Naive thymus-derived CD4-positive, alpha-beta T cell (primary cell): ENCODE measurements around the gene C2orf42. TPM values are rescaled to one million over a fixed set of nuclear protein-coding genes. Genes with fewer than 3 reads are reported as not detected.
A peak's percentile ranks its signal among the peaks of the same experiment; 100 is the strongest.
"Not testable (repeated sequence)": the region's sequence is repeated elsewhere in the genome, so short reads cannot be mapped to it uniquely, and the experiment has no call there.

Source experiments
- ATAC-seq: fragments of 150-1000 bp; cut with Tn5 transposase; 2 replicates; pipeline ENCODE4 v1.10.0; 2021; ENCODE audit warnings: mild to moderate bottlenecking, moderate library complexity
- CTCF ChIA-PET: fragments of 350-600 bp; sonication (Branson Sonifier 250); formaldehyde crosslinking; loops from one replicate; lab custom pipeline; 2021; ENCODE audit warnings: antibody characterized with exemption; lab: Charles Lee
- POLR2A ChIA-PET: fragments of 350-600 bp; sonication (Branson Sonifier 250); formaldehyde crosslinking; loops from one replicate; lab custom pipeline; 2021; ENCODE audit warnings: antibody characterized with exemption, inconsistent platforms; lab: Charles Lee
- DNase-seq, 9 donors: peaks; one replicate each; pipeline versions ENCODE4 v3.0.0 to v3.0.0-alpha.2; 2020 to 2022; ENCODE audit warnings: mixed read lengths in 1 of 9
- H3K27ac ChIP-seq: one replicate; pipeline ENCODE4 v1.7.0; 2013; ENCODE audit warnings: mild to moderate bottlenecking, low read depth, low read length, moderate library complexity
- H3K27me3 ChIP-seq, 2 donors: one replicate each; pipeline ENCODE4 v1.7.0; 2013; ENCODE audit warnings: low read length in 2 of 2, mild to moderate bottlenecking in 2 of 2, moderate library complexity in 2 of 2; ENCODE audit not compliant: control insufficient read depth in 2 of 2, insufficient read depth in 2 of 2
- H3K36me3 ChIP-seq, 3 experiments: 1 replicate in 2 of 3; 2 replicates in 1 of 3; pipeline ENCODE4 v1.7.0; 2013; ENCODE audit warnings: low read length in 3 of 3, mild to moderate bottlenecking in 3 of 3, moderate library complexity in 1 of 3; ENCODE audit not compliant: insufficient read depth in 3 of 3, control insufficient read depth in 2 of 3
- H3K4me1 ChIP-seq, 2 donors: one replicate each; pipeline ENCODE4 v1.7.0; 2013; ENCODE audit warnings: low read length in 2 of 2, mild to moderate bottlenecking in 2 of 2, moderate library complexity in 1 of 2; ENCODE audit not compliant: control insufficient read depth in 2 of 2, insufficient read depth in 2 of 2
- H3K4me3 ChIP-seq: 2 replicates; pipeline ENCODE4 v1.7.0; 2013; ENCODE audit warnings: mild to moderate bottlenecking, low read length
- H3K9me3 ChIP-seq, 3 experiments: 1 replicate in 2 of 3; 2 replicates in 1 of 3; pipeline ENCODE4 v1.7.0; 2013; ENCODE audit warnings: low read length in 3 of 3; ENCODE audit not compliant: control insufficient read depth in 2 of 3
- H3K27ac Mint-ChIP-seq, 9 donors: one replicate each; pipeline ENCODE4 v1.8.0; 2020 to 2022; ENCODE audit warnings: mixed read lengths in 9 of 9, mild to moderate bottlenecking in 8 of 9, moderate library complexity in 5 of 9, inconsistent platforms in 2 of 9
- H3K27me3 Mint-ChIP-seq, 5 donors: one replicate each; pipeline ENCODE4 v1.8.0; 2021 to 2022; ENCODE audit warnings: mixed read lengths in 5 of 5, mild to moderate bottlenecking in 1 of 5
- H3K36me3 Mint-ChIP-seq, 5 donors: one replicate each; pipeline ENCODE4 v1.8.0; 2020 to 2022; ENCODE audit warnings: mixed read lengths in 5 of 5, mild to moderate bottlenecking in 3 of 5, inconsistent platforms in 1 of 5
- H3K4me1 Mint-ChIP-seq, 7 donors: one replicate each; pipeline ENCODE4 v1.8.0; 2020 to 2022; ENCODE audit warnings: mixed read lengths in 7 of 7, mild to moderate bottlenecking in 3 of 7, inconsistent platforms in 1 of 7
- H3K4me3 Mint-ChIP-seq, 10 donors: one replicate each; pipeline ENCODE4 v1.8.0; 2020 to 2022; ENCODE audit warnings: mild to moderate bottlenecking in 10 of 10, mixed read lengths in 10 of 10, moderate library complexity in 6 of 10, inconsistent platforms in 2 of 10
- H3K9me3 Mint-ChIP-seq, 11 donors: one replicate each; pipeline ENCODE4 v1.8.0; 2020 to 2022; ENCODE audit warnings: mixed read lengths in 11 of 11, mild to moderate bottlenecking in 4 of 11, inconsistent platforms in 1 of 11, moderate library complexity in 1 of 11
- intact Hi-C, 2 donors: fragments of 100-400 bp; cut with micrococcal nuclease; formaldehyde crosslinking; loops; one replicate each; pipeline ENCODE4 v1.15.1; 2023
- polyA plus RNA-seq, 2 donors: library from polyadenylated mRNA; unstranded; fragments of 300-500 nt; fragmentation: Illumina TruSeq; gene quantifications; one replicate each; pipeline ENCODE4 v1.2.3, GENCODE V29; 2021
- total RNA-seq, 6 experiments: library from RNA in 5 of 6; stranded (reverse) in 5 of 6; gene quantifications; 1 replicate in 5 of 6; 2 replicates in 1 of 6; pipeline ENCODE4 v1.2.3 and lab custom pipeline; 2021 to 2026

C2orf42 gene
- total and polyA plus RNA-seq, 7 experiments from 2014 or later = 20.6 to 48.4 (median 30.3) TPM

GRCh38 chr2:70101686-70102085 lies 89.1 kb downstream of the C2orf42 start:
- DNase-seq, H3K27me3 Mint-ChIP-seq, H3K36me3 ChIP-seq, H3K9me3 Mint-ChIP-seq, H3K27ac ChIP-seq, H3K4me3 Mint-ChIP-seq, H3K9me3 ChIP-seq, H3K36me3 Mint-ChIP-seq, ATAC-seq, H3K27ac Mint-ChIP-seq, H3K27me3 ChIP-seq, H3K4me3 ChIP-seq: not testable (repeated sequence)
- ChIA-PET POLR2A (interaction anchor here (0.8 to 1.5 kb wide), 3 partner anchors 14 to 24 kb away, joined by 3 to 5 read pairs (median 4); no protein-coding TSS in a partner anchor), CTCF (interaction anchor here (0.6 to 1.2 kb wide), 2 partner anchors 23 to 36 kb away, joined by 3 read pairs; no protein-coding TSS in a partner anchor)
- peaks cover 24 to 26% of the 10 kb centered on the region in 2 donors for H3K4me1 ChIP-seq
- intact Hi-C loops = loop anchor here in 1 of 2 donors (2.0 kb wide), 1 partner anchor 31 kb away; no protein-coding TSS in a partner anchor
- H3K4me1 Mint-ChIP-seq = peaks cover 18 to 41% (median 35%) of the 10 kb centered on the region in 7 donors

GRCh38 chr2:70101174-70101573 lies 89.6 kb downstream of the C2orf42 start:
- Mint-ChIP-seq H3K27ac (peak overlapping the region in 4 of 9 donors; percentile 18 to 67 (median 44)), H3K4me3 (no peak overlapping the region), H3K36me3 (peaks cover 0 to 4% (median 0%) of the 10 kb centered on the region in 5 donors), H3K9me3 (peaks cover 0 to 2% (median 0%) of the 10 kb centered on the region in 11 donors), H3K4me1 (peaks cover 18 to 41% (median 35%) of the 10 kb centered on the region in 7 donors), H3K27me3 (no peaks in the 10 kb centered on the region)
- Histone ChIP-seq H3K4me3 (no peak overlapping the region), H3K9me3 (no peaks in the 10 kb centered on the region), H3K36me3 (no peaks in the 10 kb centered on the region), H3K4me1 (peaks cover 24 to 26% of the 10 kb centered on the region in 2 donors), H3K27me3 (no peaks in the 10 kb centered on the region), H3K27ac (no peak overlapping the region)
- CTCF ChIA-PET = interaction anchor here (0.7 to 1.2 kb wide), 2 partner anchors 36 to 49 kb away, joined by 3 read pairs; no protein-coding TSS in a partner anchor
- POLR2A ChIA-PET = interaction anchor here (0.8 to 2.3 kb wide), 7 partner anchors 10 to 33 kb away, joined by 3 to 7 read pairs (median 4); no protein-coding TSS in a partner anchor
- intact Hi-C loops = no loop called here
- ATAC-seq (no peak), DNase-seq (no peak)

Other genes starting within 250 kb of the C2orf42 start
- gene ASPRV1, start 229.4 kb downstream of the C2orf42 start, total RNA-seq = 1 to 10 TPM; 1.7 to 2.9 (median 2.3) TPM
- 1 to 10 TPM in 1 of 2 donors, under 1 TPM in 1; 0.91 to 1.2 TPM for gene ASPRV1, start 229.4 kb downstream of the C2orf42 start, polyA plus RNA-seq
- gene PCBP1, start 103.5 kb downstream of the C2orf42 start, total RNA-seq = 100 to 1,000 TPM; 257 to 487 (median 368) TPM
- 100 to 1,000 TPM; 178 to 198 TPM for gene PCBP1, start 103.5 kb downstream of the C2orf42 start, polyA plus RNA-seq
- 100 to 1,000 TPM in 3 of 5 experiments, 10 to 100 TPM in 2; 80.9 to 244 (median 163) TPM for gene TIA1, start 57.6 kb upstream of the C2orf42 start, total RNA-seq
- gene TIA1, start 57.6 kb upstream of the C2orf42 start, polyA plus RNA-seq = 10 to 100 TPM; 39.3 to 41.3 TPM
- gene PCYOX1, start 67.1 kb upstream of the C2orf42 start, total RNA-seq = 10 to 100 TPM in 4 of 5 experiments, 1 to 10 TPM in 1; 7.6 to 44.0 (median 16.1) TPM
- gene PCYOX1, start 67.1 kb upstream of the C2orf42 start, polyA plus RNA-seq = 10 to 100 TPM; 24.6 to 27.9 TPM
- gene SNRPG, start 102.7 kb upstream of the C2orf42 start, total RNA-seq = 100 to 1,000 TPM in 1 of 5 experiments, 10 to 100 TPM in 4; 67.6 to 278 (median 85.0) TPM
- 100 to 1,000 TPM; 152 to 230 TPM for gene SNRPG, start 102.7 kb upstream of the C2orf42 start, polyA plus RNA-seq
- gene FAM136A, start 111.0 kb upstream of the C2orf42 start, total RNA-seq = 10 to 100 TPM; 16.2 to 40.9 (median 28.2) TPM
- 10 to 100 TPM; 30.6 to 33.2 TPM for gene FAM136A, start 111.0 kb upstream of the C2orf42 start, polyA plus RNA-seq